ENCODE measurements around the gene ICOSLG.

GRCh38 chr21:44265734-44266270 is 25.1 kb upstream of the ICOSLG start:
- TF ChIP-seq CTCF (IDR thresholded peaks at IDR 0.05; ENCODE audit: low read depth, low read length) (no peak), POLR2A (IDR thresholded peaks at IDR 0.05; ENCODE audit: extremely low read depth, insufficient read length) (no peak)
